NCI-H1092 (cell line): ENCODE results near the gene URB1.
"Not testable (repeated sequence)": the region's sequence is repeated elsewhere in the genome, so short reads cannot be mapped to it uniquely, and the experiment has no call there.

Source experiments
- DNase-seq: peaks from one replicate; lab custom pipeline; 2025; lab: John Stamatoyannopoulos, UW

Gene URB1

DNA sequence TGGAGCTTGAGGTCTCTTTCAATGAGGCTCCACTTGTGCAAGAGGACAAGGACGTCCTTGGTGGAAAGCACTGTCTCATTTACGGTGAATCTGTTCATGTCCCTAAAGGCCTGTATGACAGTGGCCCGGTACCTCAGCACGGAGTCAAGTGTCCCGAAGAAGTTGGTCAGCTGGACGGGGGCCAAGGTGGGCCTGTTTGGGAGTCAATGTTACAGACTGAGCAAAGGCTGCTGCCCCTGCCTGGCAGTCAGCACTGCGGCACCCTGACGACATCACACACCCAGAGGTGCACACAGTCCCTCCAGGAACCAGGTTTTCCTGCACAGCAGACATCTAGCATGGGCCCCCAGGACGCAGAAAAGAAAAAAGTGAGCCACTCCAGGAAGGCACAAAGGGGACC is 75.1 kb downstream of the URB1 start:
- no peak for DNase-seq

- no peak for DNase-seq
Measured at GRCh38 chr21:32316361-32317215, 76.2 kb downstream of the URB1 start.

GRCh38 chr21:32315511-32316281 is 77.1 kb downstream of the URB1 start:
- DNase-seq, result no peak

GRCh38 chr21:32314806-32315205 is 78.0 kb downstream of the URB1 start:
- DNase-seq, result no peak

DNA sequence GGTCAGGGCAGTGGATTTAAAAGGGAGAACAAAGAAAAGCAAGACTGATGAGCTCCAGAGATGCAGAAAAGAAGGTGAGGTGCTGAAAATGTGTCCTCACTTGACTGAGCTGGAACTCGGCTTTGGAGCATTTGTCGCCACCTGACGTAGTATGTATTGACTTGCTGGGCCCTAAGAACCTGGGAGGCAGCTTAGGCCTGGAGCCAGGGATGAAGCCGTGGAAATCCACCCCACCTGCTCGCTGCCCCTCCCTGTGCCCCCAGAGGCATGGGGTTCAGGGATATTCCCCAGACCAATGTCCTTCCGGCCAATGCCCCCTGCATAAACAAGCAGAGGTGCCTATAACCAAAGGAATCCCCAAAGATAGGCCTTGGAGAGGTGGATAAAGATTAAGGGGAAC is 79.8 kb downstream of the URB1 start:
- DNase-seq, result no peak

GRCh38 chr21:32312326-32312725 is 80.5 kb downstream of the URB1 start:
- DNase-seq, result no peak

DNA sequence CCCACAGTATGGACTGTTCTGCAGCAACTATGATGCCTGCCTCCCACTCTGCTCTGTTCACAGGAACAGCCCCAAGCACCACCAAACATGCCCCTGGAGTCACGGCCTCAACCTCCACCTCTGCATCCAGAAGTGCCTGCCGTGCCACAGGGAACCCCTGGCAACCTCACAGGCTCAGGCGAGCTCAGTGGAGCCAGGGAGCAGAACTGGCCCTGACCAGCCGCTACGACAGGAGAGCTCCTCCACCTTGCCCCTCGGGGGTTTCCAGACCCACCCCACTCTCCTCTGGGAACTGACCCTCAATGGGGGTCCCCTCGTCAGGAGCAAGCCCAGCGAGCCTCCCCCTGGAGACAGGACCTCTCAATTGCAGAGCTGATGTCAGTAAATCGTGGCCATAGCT is 81.2 kb downstream of the URB1 start:
- no peak for DNase-seq

GRCh38 chr21:32310976-32311375 is 81.8 kb downstream of the URB1 start:
- not testable (repeated sequence) for DNase-seq

- no peak for DNase-seq
Measured at GRCh38 chr21:32309906-32310460, 82.8 kb downstream of the URB1 start.

GRCh38 chr21:32308696-32309095 is 84.1 kb downstream of the URB1 start:
- DNase-seq, result no peak

DNA sequence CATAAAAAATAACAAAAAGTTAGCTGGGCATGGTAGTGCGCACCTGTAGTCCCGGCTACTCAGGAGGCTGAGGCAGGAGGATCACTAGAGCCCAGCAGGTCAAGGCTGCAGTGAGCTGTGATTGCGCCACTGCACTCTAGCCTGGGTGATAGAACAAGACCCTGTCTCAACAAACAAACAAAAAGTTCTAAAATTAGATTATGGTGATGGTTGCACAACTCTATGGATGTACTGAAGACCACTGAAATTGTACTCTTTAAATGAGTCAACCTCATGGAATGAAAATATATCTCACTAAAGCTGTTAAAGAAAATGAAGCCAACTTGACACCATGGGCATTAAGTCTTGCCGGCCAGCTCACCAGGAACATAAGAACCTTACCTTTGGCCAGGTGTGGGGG is 85.1 kb downstream of the URB1 start:
- no peak for DNase-seq

GRCh38 chr21:32306021-32306780 is 86.6 kb downstream of the URB1 start:
- no peak for DNase-seq

GRCh38 chr21:32304998-32305397 is 87.8 kb downstream of the URB1 start:
- no peak for DNase-seq

DNA sequence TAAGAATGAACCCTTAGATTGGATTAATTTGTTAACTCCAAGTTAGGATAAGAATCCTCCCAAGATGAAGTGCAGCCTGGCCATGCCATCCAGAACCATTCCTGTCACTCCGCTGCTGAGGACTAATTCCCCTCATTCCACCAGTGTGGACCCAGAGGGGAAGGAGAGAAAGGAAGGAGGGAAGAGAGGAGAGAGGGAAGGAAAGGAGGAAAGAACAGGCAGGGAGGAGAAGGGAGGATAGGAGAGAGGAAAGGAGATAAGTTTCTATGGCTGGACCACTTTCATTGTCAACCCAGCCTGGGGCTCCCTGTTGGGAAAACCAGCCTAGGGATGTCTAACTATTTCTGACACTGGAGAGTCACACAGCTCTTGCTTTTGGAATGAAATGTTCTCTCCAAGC is 89.4 kb downstream of the URB1 start:
- DNase-seq, result no peak

DNA sequence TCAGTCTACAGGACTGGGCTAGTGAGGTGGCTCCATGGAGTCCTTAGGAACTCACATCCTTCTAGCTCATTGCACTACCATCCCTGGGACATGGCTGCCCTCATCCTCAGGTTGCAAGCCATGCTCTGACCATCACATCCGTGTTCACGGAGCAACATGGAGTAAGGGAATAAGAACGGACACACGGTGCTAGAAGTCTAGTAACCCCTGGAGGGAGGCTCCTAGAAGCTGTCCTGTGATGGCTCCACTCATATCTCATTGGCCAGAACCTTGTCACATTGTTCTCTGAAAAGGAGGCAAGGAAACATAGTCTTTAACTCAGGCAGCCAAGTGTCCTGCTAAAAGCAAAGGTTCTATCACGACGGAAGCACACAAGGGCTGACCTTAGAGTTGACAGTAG is 90.3 kb downstream of the URB1 start:
- no peak for DNase-seq

DNA sequence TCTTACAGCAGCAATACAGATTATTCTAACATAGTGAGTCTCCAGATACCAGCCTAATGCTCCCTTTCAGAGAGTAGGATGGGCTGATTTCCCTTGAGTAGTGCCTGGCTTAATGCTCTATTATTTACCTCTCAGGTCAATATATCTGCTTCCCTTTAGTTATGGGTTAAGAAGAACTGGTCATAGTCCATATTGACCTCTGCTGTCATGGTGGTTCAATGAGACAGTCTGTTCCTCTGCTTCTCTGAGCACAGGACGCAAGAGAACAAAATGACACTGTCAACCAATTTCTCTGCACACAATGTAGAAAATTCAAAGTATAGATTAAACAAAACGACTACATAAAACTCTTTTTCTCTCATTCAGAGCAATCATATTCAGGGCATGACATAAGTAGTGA is 91.2 kb downstream of the URB1 start:
- DNase-seq, result no peak

GRCh38 chr21:32300117-32300681 is 92.6 kb downstream of the URB1 start:
- DNase-seq, result no peak

DNA sequence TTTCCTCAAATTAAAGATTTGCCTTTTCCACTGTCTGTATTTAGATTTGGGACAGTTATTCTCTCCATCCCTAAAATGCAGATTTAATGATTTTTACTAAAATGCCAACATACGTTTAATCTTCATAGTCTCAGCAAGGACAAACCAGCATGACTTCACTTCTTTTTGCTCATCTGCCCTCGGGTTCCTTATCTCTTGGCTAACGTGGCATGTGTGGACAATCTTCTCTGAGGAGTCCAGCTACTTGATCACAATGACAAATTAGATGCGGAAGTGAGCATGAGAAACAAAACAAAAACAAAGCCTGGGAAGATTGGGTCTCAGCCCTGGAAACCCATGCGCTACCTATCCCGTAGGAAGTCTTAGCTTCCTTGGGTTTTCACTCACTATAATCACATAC is 93.1 kb downstream of the URB1 start:
- DNase-seq, result no peak

DNA sequence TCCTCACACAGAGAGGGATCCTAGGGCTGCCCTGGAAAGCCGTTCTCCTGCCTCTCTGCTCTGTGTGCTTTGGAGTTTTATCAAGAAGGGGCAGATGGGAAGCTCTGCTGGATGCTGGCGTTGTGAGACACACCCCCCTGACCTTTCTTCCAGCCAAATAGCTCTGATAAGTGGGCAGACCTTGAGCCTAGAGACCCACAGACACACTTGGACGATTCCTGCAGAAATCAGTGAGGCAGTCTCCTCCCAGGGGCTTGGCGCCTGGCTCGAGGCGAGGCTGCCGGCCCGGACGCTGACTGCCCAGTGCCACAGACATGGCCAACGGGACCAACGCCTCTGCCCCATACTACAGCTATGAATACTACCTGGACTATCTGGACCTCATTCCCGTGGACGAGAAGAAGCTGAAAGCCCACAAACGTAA is 94.1 kb downstream of the URB1 start, which contains the start of gene MRAP:
TSS of gene MRAP (plus strand) at position 198 of the 424 bp plus-strand sequence. CDS start at position 315, 117 bp downstream.
- DNase-seq, result no peak

DNA sequence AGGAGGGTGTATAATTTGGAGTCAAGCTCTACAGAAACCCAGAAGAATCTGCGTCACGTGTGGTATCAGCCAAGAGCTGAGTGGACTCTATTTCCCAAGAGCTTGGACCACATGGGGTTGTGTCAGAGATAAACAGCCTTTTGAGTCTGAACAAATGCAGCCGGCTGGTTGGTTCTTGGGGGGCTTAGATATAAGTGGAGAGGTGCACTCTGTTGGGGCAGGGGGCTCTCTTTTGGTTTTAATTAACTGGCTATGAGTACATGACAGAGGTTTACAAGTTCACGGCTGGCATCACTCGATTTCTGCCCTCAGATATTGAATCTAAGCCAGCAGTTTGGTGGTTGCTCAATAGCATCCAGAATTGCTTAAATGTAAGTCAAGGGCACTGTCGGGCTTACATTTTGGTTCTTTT is 94.7 kb downstream of the URB1 start:
- DNase-seq, result no peak

GRCh38 chr21:32297449-32297848 is 95.4 kb downstream of the URB1 start:
- DNase-seq, result no peak

DNA sequence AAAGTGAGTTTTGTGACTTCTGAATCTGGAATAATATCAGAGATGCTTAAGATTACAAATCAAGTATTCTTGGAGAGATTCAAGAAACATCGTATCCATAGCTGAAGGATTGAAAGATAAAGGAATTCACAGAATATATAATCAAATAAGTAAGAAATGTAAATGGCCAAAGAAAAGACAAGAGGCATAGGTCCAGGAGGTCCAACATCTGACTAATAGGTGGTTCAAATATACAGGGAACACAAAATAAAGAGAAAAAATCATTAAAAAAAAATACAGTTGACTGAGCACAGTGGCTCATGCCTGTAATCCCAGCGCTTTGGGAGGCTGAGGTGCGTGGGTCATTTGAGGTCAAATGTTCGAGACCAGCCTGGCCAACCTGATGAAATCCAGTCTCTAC is 107.3 kb downstream of the URB1 start:
- no peak for DNase-seq
